Lower leg skin (tissue), 4 donors: ENCODE measurements around the gene STUM. TPM values are rescaled to one million over a fixed set of nuclear protein-coding genes. Genes with fewer than 3 reads are reported as not detected.

Experiments
- DNase-seq, 2 donors: peaks; one replicate each; pipeline ENCODE4 v3.0.0-alpha.2; 2019; ENCODE audit warnings: low spot score in 2 of 2
- H3K4me3 ChIP-seq: fragments of 200-600 bp; sonication (generic); 2 replicates; pipeline ENCODE4 v1.5.1; 2017; ENCODE audit warnings: mild to moderate bottlenecking, low read depth; ENCODE audit not compliant: poor library complexity, severe bottlenecking
- CTCF ChIP-seq, 3 donors: fragments of 450-650 bp; IDR thresholded peaks; one replicate each; pipeline ENCODE4 v1.5.1; 2016; ENCODE audit warnings: antibody characterized with exemption in 3 of 3, mild to moderate bottlenecking in 3 of 3, moderate library complexity in 2 of 3
- POLR2A ChIP-seq, 2 donors: fragments of 450-650 bp; IDR thresholded peaks; one replicate each; pipeline ENCODE4 v1.6.1; 2016 to 2017; ENCODE audit warnings: antibody characterized with exemption in 2 of 2, mild to moderate bottlenecking in 1 of 2, moderate library complexity in 1 of 2
- WGBS, 2 donors: methylation state at CpG; one replicate each; pipeline ENCODE4 v1.1.5; 2018; 5-methylcytosine and 5-hydroxymethylcytosine counted together
- intact Hi-C: fragments of 100-400 bp; cut with DNase I; formaldehyde crosslinking; loops from one replicate; pipeline ENCODE4 v1.15.0; 2023; ENCODE audit warnings: low total_unique reads
- total RNA-seq, 4 donors: library from RNA; depleted of rRNA; stranded (reverse); fragments of >200 nt; gene quantifications; one replicate each; pipeline ENCODE4 v1.1.0, GENCODE V29; 2016

The STUM gene
- total RNA-seq, 4 donors from 2014 or later, result 1.0 to 6.6 (median 3.4) TPM

- DNase-seq, result peak in 1 of 2 donors; percentile 85
- TF ChIP-seq CTCF (IDR thresholded peaks at IDR 0.05), result no peak
- no peak for TF ChIP-seq POLR2A (IDR thresholded peaks at IDR 0.05)
- no peak overlapping the region for H3K4me3 ChIP-seq
- intact Hi-C loops, result no loop called here
- 30 to 31% methylated on average over 7 of the region's 7 CpGs for WGBS, 2 donors
These were observed 85.1 kb downstream of the STUM start for GRCh38 chr1:226633541-226634165.

- H3K4me3 ChIP-seq, result no peak overlapping the region
- peak in 1 of 3 donors; percentile 84 for TF ChIP-seq CTCF (IDR thresholded peaks at IDR 0.05)
- no peak for TF ChIP-seq POLR2A (IDR thresholded peaks at IDR 0.05)
- DNase-seq, result peak in 1 of 2 donors; percentile 96
- intact Hi-C loops, result no loop called here
- WGBS, 2 donors, result 10 to 60% methylated on average over 1 to 6 of the region's 6 CpGs
These were observed 85.6 kb downstream of the STUM start for GRCh38 chr1:226634166-226634588.

- DNase-seq, result peak in 1 of 2 donors; percentile 82
- no peak overlapping the region for H3K4me3 ChIP-seq
- 68 to 71% methylated on average over 22 of the region's 22 CpGs for WGBS, 2 donors
- intact Hi-C loops, result loop anchor here (5.0 kb wide), 1 partner anchor 193 kb away; no protein-coding TSS in a partner anchor
- no peak for TF ChIP-seq CTCF (IDR thresholded peaks at IDR 0.05)
- no peak for TF ChIP-seq POLR2A (IDR thresholded peaks at IDR 0.05)
These were observed 86.2 kb downstream of the STUM start for GRCh38 chr1:226634611-226635246.

- WGBS, 2 donors, result 51 to 59% methylated on average over 9 to 11 of the region's 11 CpGs
- peak in 1 of 2 donors; percentile 88 for DNase-seq
- no peak overlapping the region for H3K4me3 ChIP-seq
- intact Hi-C loops, result loop anchor here (5.0 kb wide), 1 partner anchor 192 kb away; no protein-coding TSS in a partner anchor
- no peak for TF ChIP-seq POLR2A (IDR thresholded peaks at IDR 0.05)
- TF ChIP-seq CTCF (IDR thresholded peaks at IDR 0.05), result no peak
These were observed 86.9 kb downstream of the STUM start for GRCh38 chr1:226635456-226635941.

GRCh38 chr1:226636847-226637096 is 88.2 kb downstream of the STUM start:
- 100% methylated on average over 1 of the region's 1 CpG for WGBS, 2 donors
- H3K4me3 ChIP-seq, result no peak overlapping the region
- intact Hi-C loops, result loop anchor here (5.0 kb wide), 1 partner anchor 191 kb away; no protein-coding TSS in a partner anchor
- DNase-seq, result peak in 1 of 2 donors; percentile 3
- TF ChIP-seq CTCF (IDR thresholded peaks at IDR 0.05) (no peak), POLR2A (IDR thresholded peaks at IDR 0.05) (no peak)
